GM10248 (cell line): ENCODE data around the gene LIPF.

Source experiments
- CTCF ChIA-PET: fragments of 300-600 bp; sonication (Branson Sonifier 250); formaldehyde crosslinking; extraction: SDS; loops from one replicate; lab custom pipeline; 2021; ENCODE audit warnings: antibody characterized with exemption; lab: Yijun Ruan, JAX
- POLR2A ChIA-PET: fragments of 350-650 bp; sonication (Branson Sonifier 250); formaldehyde crosslinking; extraction: SDS; loops from one replicate; lab custom pipeline; 2020; ENCODE audit warnings: antibody characterized with exemption; lab: Yijun Ruan, JAX
- DNase-seq: peaks from one replicate; pipeline ENCODE4 v3.0.0; 2012; ENCODE audit errors: extremely low spot score
- CTCF ChIP-seq: IDR thresholded peaks from 2 replicates; pipeline ENCODE4 v1.5.1; 2012; ENCODE audit warnings: mild to moderate bottlenecking, low read depth; ENCODE audit errors: extremely low read depth, missing control alignments, control extremely low read depth

LIPF gene

GRCh38 chr10:88664142-88664541 lies at the start of gene LIPF:
TSS of gene LIPF (plus strand) at chr10:88664442. CDS start at chr10:88667298, 2,856 bp downstream.
- DNase-seq = no peak
- ChIA-PET POLR2A (no interaction called here), CTCF (interaction anchor here (1.4 kb wide), 1 partner anchor 23 kb away, joined by 3 read pairs; no protein-coding TSS in a partner anchor)
- no peak for TF ChIP-seq CTCF

GRCh38 chr10:88616250-88616977 lies 47.8 kb upstream of the LIPF start:
- no peak for TF ChIP-seq CTCF
- ChIA-PET POLR2A (no interaction called here), CTCF (interaction anchor here (1.0 to 1.5 kb wide), 6 partner anchors 19 to 317 kb away, joined by 3 to 5 read pairs (median 4); partner anchors contain the start of gene RNLS)
- DNase-seq = no peak

GRCh38 chr10:88617772-88618300 lies 46.4 kb upstream of the LIPF start:
- DNase-seq = no peak
- CTCF ChIA-PET = interaction anchor here (0.8 to 1.6 kb wide), 6 partner anchors 23 to 193 kb away, joined by 3 to 5 read pairs (median 3); partner anchors contain the start of gene RNLS
- TF ChIP-seq CTCF = no peak
- POLR2A ChIA-PET = no interaction called here

GRCh38 chr10:88618496-88618895 lies 45.7 kb upstream of the LIPF start:
- no peak for DNase-seq
- CTCF ChIA-PET = interaction anchor here (1.0 to 1.6 kb wide), 4 partner anchors 50 to 217 kb away, joined by 3 read pairs; no protein-coding TSS in a partner anchor
- POLR2A ChIA-PET = interaction anchor here (0.7 kb wide), 1 partner anchor 288 kb away, joined by 3 read pairs; no protein-coding TSS in a partner anchor
- TF ChIP-seq CTCF = no peak

- DNase-seq = no peak
- CTCF ChIA-PET = interaction anchor here (0.9 kb wide), 1 partner anchor 67 kb away, joined by 3 read pairs; no protein-coding TSS in a partner anchor
- POLR2A ChIA-PET = no interaction called here
- TF ChIP-seq CTCF = no peak
These were observed 43.8 kb upstream of the LIPF start for GRCh38 chr10:88620441-88620840.

- POLR2A ChIA-PET = no interaction called here
- DNase-seq = no peak
- CTCF ChIA-PET = no interaction called here
- TF ChIP-seq CTCF = no peak
These were observed 40.4 kb upstream of the LIPF start for GRCh38 chr10:88623835-88624234.
